ENCODE results near the gene ITGA11.

GRCh38 chr15:68281008-68281407, 151.0 kb downstream of the ITGA11 start:
- TF ChIP-seq POLR2A (IDR thresholded peaks at IDR 0.05; ENCODE audit: low read depth, low read length) (no peak), BHLHE40 (IDR thresholded peaks at IDR 0.05; ENCODE audit: low read depth, low read length) (no peak), ELK1 (IDR thresholded peaks at IDR 0.05; ENCODE audit: borderline replicate concordance, low read depth, low read length) (no peak), CTCF (conservative IDR thresholded peaks at IDR 0.05; ENCODE audit: low read depth, low read length) (no peak), MAFK (IDR thresholded peaks at IDR 0.05; ENCODE audit: low read depth, low read length) (no peak), RAD21 (IDR thresholded peaks at IDR 0.05; ENCODE audit: low read length) (no peak), RCOR1 (IDR thresholded peaks at IDR 0.05; ENCODE audit: insufficient replicate concordance, low read length) (no peak), RFX5 (IDR thresholded peaks at IDR 0.05; ENCODE audit: low read depth, low read length) (no peak), SMC3 (IDR thresholded peaks at IDR 0.05; ENCODE audit: low read depth, low read length) (no peak), CEBPB (IDR thresholded peaks at IDR 0.05; ENCODE audit: low read depth, low read length) (no peak), MXI1 (IDR thresholded peaks at IDR 0.05; ENCODE audit: borderline replicate concordance, low read depth, low read length) (no peak)

All from IMR-90 (cell line).